T-helper 2 cell treated with Interferon-gamma antibody and Interleukin-4, amounts not matched to agents 100 ng/mL and 5 ng/mL, for 36 hours (primary cell): ENCODE data around the gene ZNF557. TPM values are rescaled to one million over a fixed set of nuclear protein-coding genes. Genes with fewer than 3 reads are reported as not detected.
"Not testable (repeated sequence)": the region's sequence is repeated elsewhere in the genome, so short reads cannot be mapped to it uniquely, and the experiment has no call there.

Experiments
- intact Hi-C: fragments of 100-400 bp; cut with micrococcal nuclease; formaldehyde crosslinking; loops from one replicate; pipeline ENCODE4 v1.15.1; 2023
- total RNA-seq: library from RNA; stranded (reverse); gene quantifications from 2 replicates; pipeline ENCODE4 v1.2.3, GENCODE V29; 2022

Gene ZNF557
- total RNA-seq = 16.6 and 17.0 TPM in 2 replicates

GRCh38 chr19:7069042-7069903 is at the start of gene ZNF557:
Gene ZNF557, plus strand, starts transcription at chr19:7069703. Its CDS starts 5,372 bp downstream, at chr19:7075075.
- intact Hi-C loops = loop anchor here (10.0 kb wide), 1 partner anchor 694 kb away; the partner anchor contains the start of genes ALKBH7 and PSPN

GRCh38 chr19:7021331-7021730 is 48.2 kb upstream of the ZNF557 start, which contains the start of gene MBD3L2B:
Gene MBD3L2B, minus strand, starts transcription at chr19:7021431. Its CDS starts 34 bp downstream, at chr19:7021397.
- intact Hi-C loops = not testable (repeated sequence)

- intact Hi-C loops = not testable (repeated sequence)
Observed at GRCh38 chr19:7028790-7029189, 40.7 kb upstream of the ZNF557 start.

- intact Hi-C loops = not testable (repeated sequence)
Observed at GRCh38 chr19:7030278-7030677, 39.2 kb upstream of the ZNF557 start, which contains the start of gene MBD3L5. Gene MBD3L5, plus strand, starts transcription at chr19:7030578. Its CDS starts 34 bp downstream, at chr19:7030612.

GRCh38 chr19:7040079-7040478 is 29.4 kb upstream of the ZNF557 start, which contains the start of gene MBD3L4:
Gene MBD3L4, minus strand, starts transcription at chr19:7040179. Its CDS starts 35 bp downstream, at chr19:7040144.
- intact Hi-C loops = not testable (repeated sequence)

GRCh38 chr19:7041563-7041962 is 27.9 kb upstream of the ZNF557 start:
- intact Hi-C loops = not testable (repeated sequence)

- intact Hi-C loops = not testable (repeated sequence)
Observed at GRCh38 chr19:7049021-7049420, 20.5 kb upstream of the ZNF557 start, which contains the start of gene MBD3L2. Gene MBD3L2, plus strand, starts transcription at chr19:7049321. Its CDS starts 53 bp downstream, at chr19:7049374.

GRCh38 chr19:7051421-7051820 is 18.1 kb upstream of the ZNF557 start:
- intact Hi-C loops = not testable (repeated sequence)

- intact Hi-C loops = not testable (repeated sequence)
Observed at GRCh38 chr19:7052896-7053295, 16.6 kb upstream of the ZNF557 start.

GRCh38 chr19:7054635-7055368 is 14.7 kb upstream of the ZNF557 start:
- intact Hi-C loops = not testable (repeated sequence)

GRCh38 chr19:7055679-7056078 is 13.8 kb upstream of the ZNF557 start:
- intact Hi-C loops = not testable (repeated sequence)

GRCh38 chr19:7056371-7056770 is 13.1 kb upstream of the ZNF557 start:
- intact Hi-C loops = not testable (repeated sequence)

GRCh38 chr19:7058576-7058975 is 10.9 kb upstream of the ZNF557 start, which contains the start of gene MBD3L3:
Gene MBD3L3, minus strand, starts transcription at chr19:7058676. Its CDS starts 71 bp downstream, at chr19:7058605.
- intact Hi-C loops = not testable (repeated sequence)

GRCh38 chr19:7059977-7060376 is 9.5 kb upstream of the ZNF557 start:
- intact Hi-C loops = loop anchor here (10.0 kb wide), 1 partner anchor 685 kb away; the partner anchor contains the start of genes ALKBH7 and PSPN

GRCh38 chr19:7063339-7063738 is 6.2 kb upstream of the ZNF557 start:
- intact Hi-C loops = loop anchor here (10.0 kb wide), 1 partner anchor 689 kb away; the partner anchor contains the start of genes ALKBH7 and PSPN

GRCh38 chr19:7063764-7064418 is 5.6 kb upstream of the ZNF557 start:
- intact Hi-C loops = loop anchor here (10.0 kb wide), 1 partner anchor 689 kb away; the partner anchor contains the start of genes ALKBH7 and PSPN

GRCh38 chr19:7067122-7067521 is 2.4 kb upstream of the ZNF557 start:
- intact Hi-C loops = loop anchor here (10.0 kb wide), 1 partner anchor 692 kb away; the partner anchor contains the start of genes ALKBH7 and PSPN

GRCh38 chr19:7067716-7068115 is 1.8 kb upstream of the ZNF557 start:
- intact Hi-C loops = loop anchor here (10.0 kb wide), 1 partner anchor 693 kb away; the partner anchor contains the start of genes ALKBH7 and PSPN

- intact Hi-C loops = loop anchor here (10.0 kb wide), 1 partner anchor 694 kb away; the partner anchor contains the start of genes ALKBH7 and PSPN
Observed at GRCh38 chr19:7068599-7068998, 904 bp upstream of the ZNF557 start.

- intact Hi-C loops = loop anchor here (10.0 kb wide), 1 partner anchor 695 kb away; the partner anchor contains the start of genes ALKBH7 and PSPN
Observed at GRCh38 chr19:7069904-7070226, 362 bp downstream of the ZNF557 start.
